ENCODE data around the gene XRN1.
A peak's percentile ranks its signal among the peaks of the same experiment; 100 is the strongest.

Gene XRN1

GRCh38 chr3:142447852-142448823 lies at the start of gene XRN1:
XRN1 (minus strand) TSS chr3:142448037; CDS start chr3:142447944, 93 bp downstream.
- peak; percentile 96 to 98 for DNase-seq (ENCODE audit: low read depth in 2 of 2)
- H3K4me3 ChIP-seq (replicated peaks in 1 of 2; ENCODE audit: low read depth in 2 of 2, low read length in 2 of 2) = peak within 1 kb of the TSS; percentile 86 to 96
- TF ChIP-seq, protein P1, sequence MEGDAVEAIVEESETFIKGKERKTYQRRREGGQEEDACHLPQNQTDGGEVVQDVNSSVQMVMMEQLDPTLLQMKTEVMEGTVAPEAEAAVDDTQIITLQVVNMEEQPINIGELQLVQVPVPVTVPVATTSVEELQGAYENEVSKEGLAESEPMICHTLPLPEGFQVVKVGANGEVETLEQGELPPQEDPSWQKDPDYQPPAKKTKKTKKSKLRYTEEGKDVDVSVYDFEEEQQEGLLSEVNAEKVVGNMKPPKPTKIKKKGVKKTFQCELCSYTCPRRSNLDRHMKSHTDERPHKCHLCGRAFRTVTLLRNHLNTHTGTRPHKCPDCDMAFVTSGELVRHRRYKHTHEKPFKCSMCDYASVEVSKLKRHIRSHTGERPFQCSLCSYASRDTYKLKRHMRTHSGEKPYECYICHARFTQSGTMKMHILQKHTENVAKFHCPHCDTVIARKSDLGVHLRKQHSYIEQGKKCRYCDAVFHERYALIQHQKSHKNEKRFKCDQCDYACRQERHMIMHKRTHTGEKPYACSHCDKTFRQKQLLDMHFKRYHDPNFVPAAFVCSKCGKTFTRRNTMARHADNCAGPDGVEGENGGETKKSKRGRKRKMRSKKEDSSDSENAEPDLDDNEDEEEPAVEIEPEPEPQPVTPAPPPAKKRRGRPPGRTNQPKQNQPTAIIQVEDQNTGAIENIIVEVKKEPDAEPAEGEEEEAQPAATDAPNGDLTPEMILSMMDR (IDR thresholded peaks at IDR 0.05; ENCODE audit: low read depth, low read length) = no peak

DNA sequence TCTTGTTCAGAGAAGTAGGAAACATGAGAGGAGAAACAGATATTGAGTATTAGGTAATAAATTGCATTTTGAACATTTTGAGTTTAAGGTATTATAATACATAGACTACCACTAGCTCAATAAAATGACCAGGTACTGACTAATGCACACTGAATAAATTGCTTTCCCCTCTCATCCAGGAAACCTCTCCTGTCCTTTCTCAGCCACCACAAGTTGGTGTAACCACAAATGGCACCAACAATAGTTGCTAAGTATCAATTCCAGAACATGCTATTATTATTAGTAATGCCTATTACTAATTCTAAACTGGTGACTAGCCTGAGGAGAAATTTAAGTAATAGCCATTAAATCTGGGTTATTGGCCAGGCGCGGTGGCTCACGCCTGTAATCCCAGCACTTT lies 47.3 kb upstream of the XRN1 start:
- DNase-seq (ENCODE audit: low read depth in 2 of 2) = peak in 1 of 2 donors; percentile 37
- no peak overlapping the region for H3K4me3 ChIP-seq (replicated peaks in 1 of 2; ENCODE audit: low read depth in 2 of 2, low read length in 2 of 2)
- TF ChIP-seq, protein P1 (IDR thresholded peaks at IDR 0.05; ENCODE audit: low read depth, low read length) = no peak

GRCh38 chr3:142492184-142492583 lies 44.3 kb upstream of the XRN1 start:
- TF ChIP-seq, protein P1 (IDR thresholded peaks at IDR 0.05; ENCODE audit: low read depth, low read length) = no peak
- H3K4me3 ChIP-seq (replicated peaks in 1 of 2; ENCODE audit: low read depth in 2 of 2, low read length in 2 of 2) = no peak overlapping the region
- no peak for DNase-seq (ENCODE audit: low read depth in 2 of 2)

GRCh38 chr3:142489572-142490323 lies 41.9 kb upstream of the XRN1 start:
- no peak overlapping the region for H3K4me3 ChIP-seq (replicated peaks in 1 of 2; ENCODE audit: low read depth in 2 of 2, low read length in 2 of 2)
- DNase-seq (ENCODE audit: low read depth in 2 of 2) = peak in 1 of 2 donors; percentile 17
- TF ChIP-seq, protein P1 (IDR thresholded peaks at IDR 0.05; ENCODE audit: low read depth, low read length) = no peak

DNA sequence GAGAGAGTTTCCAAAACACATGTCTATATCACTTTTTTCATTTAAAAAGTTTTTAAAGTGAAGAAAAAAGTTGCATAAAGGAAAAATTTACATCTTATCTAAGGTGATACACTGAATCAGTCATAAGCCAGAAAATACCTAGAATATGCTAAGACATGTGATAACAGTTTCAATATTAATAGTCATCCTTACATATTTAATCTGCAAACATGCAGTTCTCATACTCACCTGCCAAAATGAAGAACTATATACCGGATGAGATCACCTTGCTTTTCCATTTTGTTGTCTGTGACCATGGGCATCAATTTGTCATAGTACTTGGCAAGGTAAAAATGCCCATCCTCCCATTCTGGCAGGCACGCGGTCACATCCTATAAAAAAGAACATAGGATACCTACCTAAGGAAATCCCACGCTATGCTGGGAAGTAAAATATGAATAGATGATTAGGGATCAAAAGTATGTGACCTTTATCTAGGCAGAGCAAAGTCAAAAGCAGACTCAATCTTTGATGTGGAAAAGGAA lies 37.1 kb upstream of the XRN1 start:
- no peak overlapping the region for H3K4me3 ChIP-seq (replicated peaks in 1 of 2; ENCODE audit: low read depth in 2 of 2, low read length in 2 of 2)
- no peak for DNase-seq (ENCODE audit: low read depth in 2 of 2)
- TF ChIP-seq, protein P1 (IDR thresholded peaks at IDR 0.05; ENCODE audit: low read depth, low read length) = no peak

- no peak overlapping the region for H3K4me3 ChIP-seq (replicated peaks in 1 of 2; ENCODE audit: low read depth in 2 of 2, low read length in 2 of 2)
- DNase-seq (ENCODE audit: low read depth in 2 of 2) = no peak
- TF ChIP-seq, protein P1 (IDR thresholded peaks at IDR 0.05; ENCODE audit: low read depth, low read length) = no peak
Measured at GRCh38 chr3:142481196-142481595, 33.4 kb upstream of the XRN1 start.
